HepG2 (cell line): ENCODE results near the gene CSNK1E. TPM values are rescaled to one million over a fixed set of nuclear protein-coding genes. Genes with fewer than 3 reads are reported as not detected.

ENCODE experiments used
- ATF7-NPFF ChIP-seq: sonication (generic); formaldehyde crosslinking; IDR thresholded peaks from 2 replicates; pipeline ENCODE4 v1.8.1; 2023; ENCODE audit warnings: mild to moderate bottlenecking, low read depth, missing genetic modification reagents, moderate library complexity
- CAMTA2 ChIP-seq: sonication (generic); formaldehyde crosslinking; IDR thresholded peaks from 2 replicates; pipeline ENCODE4 v1.4.0; 2020; ENCODE audit warnings: mild to moderate bottlenecking, missing genetic modification reagents, borderline replicate concordance
- E2F5 ChIP-seq: sonication (generic); formaldehyde crosslinking; conservative IDR thresholded peaks from 2 replicates; pipeline ENCODE4 v1.4.0; 2020; ENCODE audit warnings: missing genetic modification reagents
- ELF3 ChIP-seq: IDR thresholded peaks from 2 replicates; pipeline ENCODE4 v1.6.1; 2016; ENCODE audit warnings: missing genetic modification reagents, missing compliant biosample characterization
- FOSL2 ChIP-seq: sonication (generic); formaldehyde crosslinking; IDR thresholded peaks from 2 replicates; pipeline ENCODE4 v1.4.0; 2020; ENCODE audit warnings: missing genetic modification reagents
- GMEB1 ChIP-seq: sonication (generic); formaldehyde crosslinking; IDR thresholded peaks from 2 replicates; pipeline ENCODE4 v1.5.1; 2020; ENCODE audit warnings: missing genetic modification reagents, mild to moderate bottlenecking, borderline replicate concordance
- HOXA9 ChIP-seq: sonication (generic); formaldehyde crosslinking; IDR thresholded peaks from 2 replicates; pipeline ENCODE4 v1.8.1; 2022; ENCODE audit warnings: missing genetic modification reagents, mild to moderate bottlenecking, moderate library complexity, borderline replicate concordance
- MAZ ChIP-seq, 2 experiments: sonication (generic) in 1 of 2; formaldehyde crosslinking in 1 of 2; IDR thresholded peaks; 2 replicates each; pipeline versions ENCODE4 v1.5.0 to v1.6.1; 2012 to 2020; ENCODE audit warnings: low read depth in 2 of 2, mild to moderate bottlenecking in 2 of 2, borderline replicate concordance in 1 of 2, improper control_type of control experiment in 1 of 2, low read length in 1 of 2, missing genetic modification reagents in 1 of 2, moderate library complexity in 1 of 2
- PATZ1 ChIP-seq: sonication (generic); formaldehyde crosslinking; IDR thresholded peaks from 2 replicates; pipeline ENCODE4 v1.4.0; 2020; ENCODE audit warnings: missing genetic modification reagents
- RAD21 ChIP-seq: fragments of 450-650 bp; formaldehyde crosslinking; IDR thresholded peaks from 2 replicates; pipeline ENCODE4 v1.5.0; 2020; ENCODE audit warnings: mild to moderate bottlenecking
- RBFOX2 ChIP-seq: fragments of 200-400 bp; formaldehyde crosslinking; IDR thresholded peaks from 2 replicates; pipeline ENCODE4 v1.6.1; 2017; ENCODE audit warnings: low read depth, mild to moderate bottlenecking, low read length
- SP4 ChIP-seq: sonication (generic); formaldehyde crosslinking; IDR thresholded peaks from 2 replicates; pipeline ENCODE4 v1.8.1; 2023; ENCODE audit warnings: mild to moderate bottlenecking, missing genetic modification reagents
- ZBTB10 ChIP-seq: sonication (generic); formaldehyde crosslinking; IDR thresholded peaks from 2 replicates; pipeline ENCODE4 v1.4.0; 2020; ENCODE audit warnings: missing genetic modification reagents, borderline replicate concordance
- ZC3H4 ChIP-seq: sonication (generic); formaldehyde crosslinking; IDR thresholded peaks from 2 replicates; pipeline ENCODE4 v1.4.0; 2020; ENCODE audit warnings: missing genetic modification reagents, borderline replicate concordance
- ZNF205 ChIP-seq: IDR thresholded peaks from 2 replicates; pipeline ENCODE4 v1.6.1; 2018; ENCODE audit warnings: missing biosample characterization, missing genetic modification reagents
- ZNF274 ChIP-seq: sonication (generic); formaldehyde crosslinking; IDR thresholded peaks from 2 replicates; pipeline ENCODE4 v1.5.1; 2020; ENCODE audit warnings: mild to moderate bottlenecking, missing genetic modification reagents
- ZNF275 ChIP-seq: sonication (generic); formaldehyde crosslinking; IDR thresholded peaks from 2 replicates; pipeline ENCODE4 v1.8.0; 2022; ENCODE audit warnings: missing genetic modification reagents, mild to moderate bottlenecking, inconsistent platforms, borderline replicate concordance
- ZNF777 ChIP-seq: sonication (generic); formaldehyde crosslinking; IDR thresholded peaks from 2 replicates; pipeline ENCODE4 v1.4.0; 2020; ENCODE audit warnings: missing genetic modification reagents
- ZSCAN22 ChIP-seq: sonication (generic); formaldehyde crosslinking; IDR thresholded peaks from 2 replicates; pipeline ENCODE4 v1.4.0; 2020; ENCODE audit warnings: mild to moderate bottlenecking, missing genetic modification reagents
- polyA plus RNA-seq, 8 experiments: library from polyadenylated mRNA; depleted of rRNA in 3 of 8; stranded (reverse) in 7 of 8; unstranded in 1 of 8; fragments of >200 nt; fragmentation: Illumina TruSeq in 4 of 8; extraction: Trizol in 4 of 8; gene quantifications; 2 replicates each; pipeline versions ENCODE4 v1.2.1 to v1.2.3, GENCODE V29; 2011 to 2016; ENCODE audit warnings: low read depth in 4 of 8, missing spikeins in 1 of 8, mixed read lengths in 1 of 8; ENCODE audit not compliant: insufficient read depth in 1 of 8
- total RNA-seq, 5 experiments: library from RNA; depleted of rRNA; stranded (reverse); fragments of >200 nt; fragmentation: Illumina TruSeq; extraction: Trizol; gene quantifications; 2 replicates each; pipeline ENCODE4 v1.2.3, GENCODE V29; 2016; ENCODE audit warnings: low read depth in 1 of 5

The CSNK1E gene
- total and polyA plus RNA-seq, 2 of the 13 experiments (the other 11 are each of a cell fraction or from before 2014, with no cell fraction given): 34.7 to 129 TPM

- no peak for TF ChIP-seq GMEB1 (CRISPR knock-in tag)
- TF ChIP-seq ZBTB10 (CRISPR knock-in tag): peak; percentile 70; the same call in 1 of the 2 replicates
- TF ChIP-seq HOXA9 (CRISPR knock-in tag): no peak
- no peak for TF ChIP-seq FOSL2 (CRISPR knock-in tag)
- TF ChIP-seq RAD21 (CRISPR knock-in tag): peak; percentile 45
- 0 out of 2 replicates have a peak, but pooled peaks have one; percentile 69 for TF ChIP-seq ZNF275 (CRISPR knock-in tag)
- no peak for TF ChIP-seq E2F5
- 0 out of 2 replicates have a peak, but pooled peaks have one; percentile 63 for TF ChIP-seq CAMTA2 (CRISPR knock-in tag)
- TF ChIP-seq RBFOX2: peak; percentile 61
- no peak for TF ChIP-seq ZC3H4 (CRISPR knock-in tag)
- TF ChIP-seq ZNF777: 0 out of 2 replicates have a peak, but pooled peaks have one; percentile 16
- no peak for TF ChIP-seq SP4 (CRISPR knock-in tag)
- no peak for TF ChIP-seq ZNF274 (CRISPR knock-in tag)
- TF ChIP-seq ZNF205 (CRISPR knock-in tag): no peak
- TF ChIP-seq PATZ1: peak; percentile 63
- no peak for TF ChIP-seq ELF3 (CRISPR knock-in tag)
- 0 out of 2 replicates have a peak, but pooled peaks have one; percentile 33 for TF ChIP-seq MAZ (IDR thresholded peaks at IDR 0.05; ENCODE audit: borderline replicate concordance, low read depth, low read length)
- TF ChIP-seq MAZ (CRISPR knock-in tag; IDR thresholded peaks at IDR 0.05; ENCODE audit: low read depth): no peak
- TF ChIP-seq ATF7-NPFF (CRISPR knock-in tag): 0 out of 2 replicates have a peak, but pooled peaks have one; percentile 32
- TF ChIP-seq ZSCAN22: no peak
Measured at GRCh38 chr22:38272373-38273134, 44.7 kb downstream of the CSNK1E start, which contains the start of gene TMEM184B (continued).
